ENCODE data around the gene CXXC5.

Gene CXXC5

GRCh38 chr5:139695178-139695573, 47.0 kb downstream of the CXXC5 start:
- H3K27ac ChIP-seq (ENCODE audit: low read length) = no peak overlapping the region
- TF ChIP-seq EZH2 (IDR thresholded peaks at IDR 0.05; ENCODE audit: borderline replicate concordance, low read depth, low read length, severe bottlenecking) (no peak), CTCF (IDR thresholded peaks at IDR 0.05; ENCODE audit: borderline replicate concordance, extremely low read depth, low read length, poor library complexity, severe bottlenecking) (no peak)
- no peaks in the 10 kb centered on the region for H3K4me1 ChIP-seq (ENCODE audit: insufficient read depth, low read length)
- no peaks in the 10 kb centered on the region for H4K20me1 ChIP-seq (ENCODE audit: insufficient read depth, low read length)
- H2AFZ ChIP-seq (ENCODE audit: low read depth, low read length) = no peak overlapping the region
- H3K27me3 ChIP-seq (ENCODE audit: insufficient read depth, low read length, poor library complexity) = no peaks in the 10 kb centered on the region
- H3K9me3 ChIP-seq (ENCODE audit: insufficient read depth, low read length, severe bottlenecking) = no peaks in the 10 kb centered on the region
- no peaks in the 10 kb centered on the region for H3K36me3 ChIP-seq (ENCODE audit: insufficient read depth, low read length)
- no peak for ATAC-seq (ENCODE audit: insufficient read depth, low read depth)
- H3K4me3 ChIP-seq (ENCODE audit: low read depth in 1 of 2, low read length in 2 of 2) = no peak overlapping the region
- DNase-seq = no peak
- H3K9ac ChIP-seq (ENCODE audit: low read depth, low read length) = no peak overlapping the region
- H3K79me2 ChIP-seq (ENCODE audit: insufficient read depth, low read length) = no peaks in the 10 kb centered on the region
- no peak overlapping the region for H3K4me2 ChIP-seq (ENCODE audit: insufficient read depth, low read length)

GRCh38 chr5:139696167-139696893, 48.2 kb downstream of the CXXC5 start:
- H4K20me1 ChIP-seq (ENCODE audit: insufficient read depth, low read length) = no peaks in the 10 kb centered on the region
- no peak overlapping the region for H3K4me2 ChIP-seq (ENCODE audit: insufficient read depth, low read length)
- no peaks in the 10 kb centered on the region for H3K4me1 ChIP-seq (ENCODE audit: insufficient read depth, low read length)
- no peak overlapping the region for H2AFZ ChIP-seq (ENCODE audit: low read depth, low read length)
- DNase-seq (no peak), ATAC-seq (ENCODE audit: insufficient read depth, low read depth) (no peak)
- no peaks in the 10 kb centered on the region for H3K27me3 ChIP-seq (ENCODE audit: insufficient read depth, low read length, poor library complexity)
- no peaks in the 10 kb centered on the region for H3K36me3 ChIP-seq (ENCODE audit: insufficient read depth, low read length)
- H3K9ac ChIP-seq (ENCODE audit: low read depth, low read length) = no peak overlapping the region
- H3K79me2 ChIP-seq (ENCODE audit: insufficient read depth, low read length) = no peaks in the 10 kb centered on the region
- no peak overlapping the region; the same call in 1 of the 2 replicates for H3K27ac ChIP-seq (ENCODE audit: low read length)
- TF ChIP-seq CTCF (IDR thresholded peaks at IDR 0.05; ENCODE audit: borderline replicate concordance, extremely low read depth, low read length, poor library complexity, severe bottlenecking) (no peak), EZH2 (IDR thresholded peaks at IDR 0.05; ENCODE audit: borderline replicate concordance, low read depth, low read length, severe bottlenecking) (no peak)
- no peaks in the 10 kb centered on the region for H3K9me3 ChIP-seq (ENCODE audit: insufficient read depth, low read length, severe bottlenecking)
- no peak overlapping the region for H3K4me3 ChIP-seq (ENCODE audit: low read depth in 1 of 2, low read length in 2 of 2)

- no peak for TF ChIP-seq EZH2 (IDR thresholded peaks at IDR 0.05; ENCODE audit: borderline replicate concordance, low read depth, low read length, severe bottlenecking)
- no peak for TF ChIP-seq CTCF (IDR thresholded peaks at IDR 0.05; ENCODE audit: borderline replicate concordance, extremely low read depth, low read length, poor library complexity, severe bottlenecking)
- Histone ChIP-seq H3K9ac (ENCODE audit: low read depth, low read length) (no peak overlapping the region), H2AFZ (ENCODE audit: low read depth, low read length) (no peak overlapping the region), H3K4me2 (ENCODE audit: insufficient read depth, low read length) (no peak overlapping the region), H3K27ac (ENCODE audit: low read length) (no peak overlapping the region), H3K36me3 (ENCODE audit: insufficient read depth, low read length) (no peaks in the 10 kb centered on the region), H3K4me1 (ENCODE audit: insufficient read depth, low read length) (no peaks in the 10 kb centered on the region), H4K20me1 (ENCODE audit: insufficient read depth, low read length) (no peaks in the 10 kb centered on the region), H3K27me3 (ENCODE audit: insufficient read depth, low read length, poor library complexity) (no peaks in the 10 kb centered on the region), H3K9me3 (ENCODE audit: insufficient read depth, low read length, severe bottlenecking) (no peaks in the 10 kb centered on the region), H3K4me3 (ENCODE audit: low read depth in 1 of 2, low read length in 2 of 2) (no peak overlapping the region), H3K79me2 (ENCODE audit: insufficient read depth, low read length) (no peaks in the 10 kb centered on the region)
- ATAC-seq (ENCODE audit: insufficient read depth, low read depth) = no peak
- no peak for DNase-seq
Measured at GRCh38 chr5:139696894-139697658, 48.9 kb downstream of the CXXC5 start.

All from DND-41 (cell line).